Activated CD4-positive, alpha-beta memory T cell treated with anti-CD3 and anti-CD28 coated beads for 36 hours (primary cell): Measurements from ENCODE around the gene PTPRT. TPM values are rescaled to one million over a fixed set of nuclear protein-coding genes. Genes with fewer than 3 reads are reported as not detected.
"Not testable (repeated sequence)": the region's sequence is repeated elsewhere in the genome, so short reads cannot be mapped to it uniquely, and the experiment has no call there.

Experiments
- CTCF ChIA-PET: fragments of 350-600 bp; sonication (Branson Sonifier 250); formaldehyde crosslinking; loops from one replicate; lab custom pipeline; 2021; ENCODE audit warnings: antibody characterized with exemption, inconsistent platforms; lab: Charles Lee
- POLR2A ChIA-PET: fragments of 350-600 bp; sonication (Branson Sonifier 250); formaldehyde crosslinking; loops from one replicate; lab custom pipeline; 2021; ENCODE audit warnings: antibody characterized with exemption; lab: Charles Lee
- DNase-seq: peaks from one replicate; pipeline ENCODE4 v3.0.0-alpha.2; 2020
- H3K27ac Mint-ChIP-seq: one replicate; pipeline ENCODE4 v1.8.0; 2021; ENCODE audit warnings: mixed read lengths
- H3K27me3 Mint-ChIP-seq: one replicate; pipeline ENCODE4 v1.8.0; 2021; ENCODE audit warnings: mixed read lengths
- H3K36me3 Mint-ChIP-seq: one replicate; pipeline ENCODE4 v1.8.0; 2021; ENCODE audit warnings: mixed read lengths
- H3K4me1 Mint-ChIP-seq: one replicate; pipeline ENCODE4 v1.8.0; 2021; ENCODE audit warnings: low read depth, mixed read lengths
- H3K4me3 Mint-ChIP-seq: one replicate; pipeline ENCODE4 v1.8.0; 2021; ENCODE audit warnings: mild to moderate bottlenecking, mixed read lengths
- H3K9me3 Mint-ChIP-seq: one replicate; pipeline ENCODE4 v1.8.0; 2021; ENCODE audit warnings: mixed read lengths
- intact Hi-C: fragments of 100-400 bp; cut with micrococcal nuclease; formaldehyde crosslinking; loops from one replicate; pipeline ENCODE4 v1.15.1; 2023
- total RNA-seq, 2 experiments: library from RNA; stranded (reverse); gene quantifications; one replicate each; pipeline ENCODE4 v1.2.3, GENCODE V29; 2021

The PTPRT gene
- total RNA-seq, 2 experiments from 2014 or later, result not detected

DNA sequence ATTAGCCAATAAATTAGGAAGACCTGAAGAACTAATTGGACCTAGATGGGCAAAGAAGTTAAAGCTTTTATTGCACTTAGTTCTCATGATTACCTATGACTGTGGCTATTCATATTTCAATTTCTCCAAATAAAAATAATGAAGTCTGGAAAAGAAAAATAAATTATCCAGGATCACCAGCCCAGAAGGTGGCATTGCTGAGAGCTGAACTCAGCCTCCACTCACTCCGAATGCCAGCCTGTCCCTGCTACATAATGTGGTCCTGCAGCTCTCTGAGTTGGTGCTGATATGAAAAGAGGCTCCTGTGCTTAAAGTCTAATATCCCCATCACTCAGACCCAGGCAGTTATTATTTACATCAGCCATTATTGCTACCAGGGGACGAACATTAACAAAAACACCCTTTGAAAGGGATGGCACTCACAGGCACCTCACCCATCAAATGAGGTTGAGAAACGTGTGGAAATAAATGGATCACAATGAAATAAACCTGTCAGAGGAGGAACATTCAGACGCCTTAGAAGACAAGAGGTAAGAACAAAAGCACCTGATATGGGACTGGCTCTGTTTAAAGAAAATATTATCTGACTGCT is 921.8 kb downstream of the PTPRT start:
- Mint-ChIP-seq H3K36me3 (no peaks in the 10 kb centered on the region), H3K9me3 (peaks cover 3% of the 10 kb centered on the region), H3K4me1 (no peaks in the 10 kb centered on the region), H3K27ac (no peak overlapping the region), H3K4me3 (no peak overlapping the region), H3K27me3 (no peaks in the 10 kb centered on the region)
- POLR2A ChIA-PET, result no interaction called here
- intact Hi-C loops, result no loop called here
- CTCF ChIA-PET, result no interaction called here
- DNase-seq, result no peak

DNA sequence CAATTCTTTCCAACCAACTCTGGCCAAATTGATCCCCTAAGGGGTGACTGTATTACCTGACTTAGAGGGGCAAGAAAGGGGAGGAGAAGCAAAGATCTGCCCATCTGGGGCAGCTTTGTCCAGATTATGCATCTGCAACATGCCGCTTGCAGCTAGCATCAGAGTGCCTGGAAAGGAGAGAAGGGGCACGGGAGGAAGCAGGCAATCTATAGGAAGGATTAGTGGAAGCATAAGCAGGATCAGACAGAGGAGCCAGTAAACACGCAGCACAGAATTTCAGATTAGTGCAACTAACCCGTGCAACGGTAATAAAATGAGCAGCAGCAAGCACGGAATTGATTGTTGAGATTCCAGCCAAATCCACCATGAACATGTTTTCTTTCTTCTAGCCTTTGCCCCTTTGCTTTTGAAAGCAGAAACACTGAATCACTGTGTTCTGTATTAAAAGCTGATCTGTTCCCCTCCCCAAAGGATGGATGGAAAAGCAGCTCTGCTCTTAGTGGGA is 927.9 kb downstream of the PTPRT start:
- POLR2A ChIA-PET, result no interaction called here
- CTCF ChIA-PET, result no interaction called here
- H3K4me1 Mint-ChIP-seq, result no peaks in the 10 kb centered on the region
- H3K27ac Mint-ChIP-seq, result no peak overlapping the region
- intact Hi-C loops, result no loop called here
- H3K36me3 Mint-ChIP-seq, result no peaks in the 10 kb centered on the region
- no peak overlapping the region for H3K4me3 Mint-ChIP-seq
- peaks cover 5% of the 10 kb centered on the region for H3K9me3 Mint-ChIP-seq
- no peaks in the 10 kb centered on the region for H3K27me3 Mint-ChIP-seq
- no peak for DNase-seq

DNA sequence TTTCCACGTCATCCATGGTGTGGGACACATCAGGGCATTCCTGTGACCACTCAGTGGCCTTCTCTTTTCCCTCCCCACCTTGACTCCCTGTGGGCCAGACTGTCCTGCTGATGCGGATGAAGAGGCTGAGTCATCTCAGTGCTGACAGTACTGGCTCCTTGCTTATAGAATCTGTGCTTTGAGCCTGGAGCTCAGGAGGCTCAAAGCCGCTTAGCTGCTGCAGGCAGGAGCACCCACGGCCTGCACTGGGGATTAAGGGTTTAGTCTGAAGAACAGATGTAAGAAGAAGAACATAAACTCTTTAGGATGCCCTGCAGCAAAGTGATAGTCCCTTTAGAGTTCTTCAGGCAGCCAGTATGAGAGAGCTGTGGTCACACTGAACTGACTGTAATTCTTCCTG is 929.5 kb downstream of the PTPRT start:
- H3K36me3 Mint-ChIP-seq, result no peaks in the 10 kb centered on the region
- POLR2A ChIA-PET, result no interaction called here

DNA sequence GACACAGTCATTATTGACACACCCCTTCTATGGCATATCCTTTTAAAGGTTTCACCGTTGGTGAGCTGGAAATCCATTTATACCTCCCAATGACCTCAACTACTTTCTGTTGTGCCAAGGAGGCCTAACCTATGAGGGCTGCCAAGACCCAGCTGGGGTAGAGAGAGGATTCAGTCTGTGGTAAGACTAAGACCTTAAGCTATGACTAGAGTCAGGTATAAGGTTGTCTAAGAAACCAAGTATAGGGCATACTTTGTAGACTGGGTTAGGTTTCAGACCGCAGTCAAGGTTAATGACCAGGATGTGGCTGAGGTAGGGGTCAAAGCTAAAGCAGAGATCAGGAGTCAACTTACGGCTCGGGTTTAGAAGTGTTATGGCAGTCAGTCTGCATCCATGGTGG is 930.3 kb downstream of the PTPRT start:
- POLR2A ChIA-PET, result no interaction called here
- H3K27me3 Mint-ChIP-seq, result no peaks in the 10 kb centered on the region
- H3K4me3 Mint-ChIP-seq, result no peak overlapping the region
- H3K27ac Mint-ChIP-seq, result no peak overlapping the region
- H3K4me1 Mint-ChIP-seq, result no peaks in the 10 kb centered on the region
- DNase-seq, result no peak
- H3K9me3 Mint-ChIP-seq, result peaks cover 2% of the 10 kb centered on the region
- intact Hi-C loops, result no loop called here
- CTCF ChIA-PET, result no interaction called here
- H3K36me3 Mint-ChIP-seq, result no peaks in the 10 kb centered on the region

More for the DNA sequence above, 929.5 kb downstream of the PTPRT start:
- H3K27ac Mint-ChIP-seq, result no peak overlapping the region
- intact Hi-C loops, result no loop called here
- CTCF ChIA-PET, result no interaction called here
- H3K9me3 Mint-ChIP-seq, result peaks cover 5% of the 10 kb centered on the region
- DNase-seq, result no peak
- H3K4me1 Mint-ChIP-seq, result no peaks in the 10 kb centered on the region
- no peak overlapping the region for H3K4me3 Mint-ChIP-seq
- H3K27me3 Mint-ChIP-seq, result no peaks in the 10 kb centered on the region

DNA sequence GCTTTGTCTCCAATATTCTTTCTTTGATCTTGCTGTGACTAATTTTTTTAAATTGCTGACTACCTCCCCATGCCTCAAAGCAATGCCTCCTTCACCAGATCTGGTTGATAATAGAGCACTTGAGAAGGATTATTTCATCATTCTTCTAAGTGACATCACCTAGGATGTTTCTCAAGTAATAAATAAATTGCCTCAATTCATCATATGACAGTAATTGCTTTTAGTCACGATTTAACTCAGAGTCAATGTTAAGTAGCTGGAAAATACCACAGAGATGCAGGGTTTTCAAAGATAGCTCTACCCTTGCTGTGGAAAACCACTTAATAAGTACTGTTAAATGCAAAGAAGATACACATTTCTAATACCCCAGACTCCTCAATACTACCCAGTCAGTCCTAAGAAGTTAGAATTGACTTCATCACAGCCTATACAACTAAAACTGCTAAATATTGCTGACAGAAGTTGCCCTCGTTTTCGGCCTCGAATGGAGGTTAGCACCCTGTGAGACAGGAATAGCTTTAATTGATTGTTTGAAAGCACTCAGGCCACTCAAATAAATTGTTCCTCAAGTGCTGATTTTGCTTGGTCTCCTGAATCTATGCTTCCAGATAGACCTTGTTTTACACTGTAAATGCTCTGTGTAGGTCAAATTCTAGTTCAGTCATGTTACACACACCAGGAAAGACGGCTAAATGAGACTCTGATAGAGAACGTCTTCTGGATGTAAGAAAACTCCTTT is 931.0 kb downstream of the PTPRT start:
- CTCF ChIA-PET, result no interaction called here
- intact Hi-C loops, result no loop called here
- no peak overlapping the region for H3K27ac Mint-ChIP-seq
- H3K4me3 Mint-ChIP-seq, result no peak overlapping the region
- POLR2A ChIA-PET, result no interaction called here
- no peak for DNase-seq
- peaks cover 6% of the 10 kb centered on the region for H3K9me3 Mint-ChIP-seq
- no peaks in the 10 kb centered on the region for H3K4me1 Mint-ChIP-seq
- no peaks in the 10 kb centered on the region for H3K27me3 Mint-ChIP-seq
- H3K36me3 Mint-ChIP-seq, result no peaks in the 10 kb centered on the region

DNA sequence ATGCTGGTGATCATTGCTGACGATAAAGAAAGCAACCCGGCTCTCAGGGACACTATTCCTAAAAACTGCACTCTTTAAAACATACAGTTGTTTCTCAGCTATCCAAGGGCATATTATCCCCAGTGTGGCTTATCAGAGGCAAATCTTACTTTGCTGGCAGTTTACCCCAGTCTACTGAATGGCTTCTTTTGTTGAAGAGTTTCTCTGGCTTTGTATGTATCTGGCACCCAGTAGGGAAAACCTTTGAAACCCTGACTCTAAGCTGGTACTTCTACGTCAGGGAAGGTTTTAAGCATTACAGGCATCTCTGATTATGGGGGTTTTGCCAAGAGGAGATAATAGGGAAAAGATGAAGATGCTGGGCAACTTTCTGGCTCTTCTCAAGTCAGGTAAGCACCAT is 933.9 kb downstream of the PTPRT start:
- no peaks in the 10 kb centered on the region for H3K4me1 Mint-ChIP-seq
- ChIA-PET POLR2A (no interaction called here), CTCF (no interaction called here)
- H3K27ac Mint-ChIP-seq, result no peak overlapping the region
- DNase-seq, result no peak
- H3K4me3 Mint-ChIP-seq, result no peak overlapping the region
- intact Hi-C loops, result no loop called here
- no peaks in the 10 kb centered on the region for H3K27me3 Mint-ChIP-seq
- H3K36me3 Mint-ChIP-seq, result no peaks in the 10 kb centered on the region
- H3K9me3 Mint-ChIP-seq, result peaks cover 5% of the 10 kb centered on the region

DNA sequence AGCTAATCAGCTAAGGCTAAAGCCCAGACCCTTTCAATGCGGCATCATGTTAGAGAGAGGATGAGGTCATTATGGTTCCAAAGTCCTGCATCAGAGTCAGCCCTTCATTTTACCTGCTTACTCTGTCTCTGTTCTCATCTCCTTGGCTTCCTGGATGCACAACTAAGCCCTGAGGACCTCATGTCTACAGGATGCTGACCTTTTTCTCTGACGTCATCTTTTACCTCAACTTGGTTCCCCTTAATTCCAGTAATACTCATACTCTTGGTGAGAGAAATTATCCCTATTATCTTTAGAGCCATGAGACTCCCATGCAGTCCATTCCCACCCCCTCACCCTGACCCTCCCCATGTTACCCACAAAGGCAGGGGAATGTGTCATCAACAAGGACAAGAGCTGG is 935.0 kb downstream of the PTPRT start:
- ChIA-PET POLR2A (no interaction called here), CTCF (no interaction called here)
- Mint-ChIP-seq H3K4me3 (no peak overlapping the region), H3K4me1 (no peaks in the 10 kb centered on the region), H3K36me3 (no peaks in the 10 kb centered on the region), H3K27ac (no peak overlapping the region), H3K27me3 (no peaks in the 10 kb centered on the region), H3K9me3 (peaks cover 7% of the 10 kb centered on the region)
- no peak for DNase-seq
- intact Hi-C loops, result no loop called here

DNA sequence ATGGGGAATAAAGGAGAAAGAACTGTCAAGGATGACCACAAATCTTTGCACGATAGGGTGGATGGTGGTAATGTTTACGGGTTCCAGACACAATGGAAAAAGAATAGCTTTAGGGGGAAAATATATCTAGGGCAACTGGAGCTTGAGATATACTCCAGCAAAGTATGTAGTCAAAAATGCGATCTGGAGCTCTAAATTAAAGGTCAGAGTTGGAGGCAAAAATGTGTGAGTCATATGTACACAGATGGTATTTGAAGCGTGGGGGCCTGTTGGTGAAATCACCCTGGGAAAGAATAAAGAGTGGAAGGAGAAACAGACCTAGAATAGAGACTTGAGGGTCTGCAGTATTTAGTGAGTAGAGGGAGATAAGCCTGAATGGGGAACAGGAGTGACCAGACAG is 937.6 kb downstream of the PTPRT start:
- Mint-ChIP-seq H3K27ac (no peak overlapping the region), H3K4me1 (no peaks in the 10 kb centered on the region), H3K9me3 (peaks cover 7% of the 10 kb centered on the region), H3K4me3 (no peak overlapping the region), H3K36me3 (no peaks in the 10 kb centered on the region), H3K27me3 (no peaks in the 10 kb centered on the region)
- ChIA-PET POLR2A (no interaction called here), CTCF (no interaction called here)
- no peak for DNase-seq
- intact Hi-C loops, result no loop called here

DNA sequence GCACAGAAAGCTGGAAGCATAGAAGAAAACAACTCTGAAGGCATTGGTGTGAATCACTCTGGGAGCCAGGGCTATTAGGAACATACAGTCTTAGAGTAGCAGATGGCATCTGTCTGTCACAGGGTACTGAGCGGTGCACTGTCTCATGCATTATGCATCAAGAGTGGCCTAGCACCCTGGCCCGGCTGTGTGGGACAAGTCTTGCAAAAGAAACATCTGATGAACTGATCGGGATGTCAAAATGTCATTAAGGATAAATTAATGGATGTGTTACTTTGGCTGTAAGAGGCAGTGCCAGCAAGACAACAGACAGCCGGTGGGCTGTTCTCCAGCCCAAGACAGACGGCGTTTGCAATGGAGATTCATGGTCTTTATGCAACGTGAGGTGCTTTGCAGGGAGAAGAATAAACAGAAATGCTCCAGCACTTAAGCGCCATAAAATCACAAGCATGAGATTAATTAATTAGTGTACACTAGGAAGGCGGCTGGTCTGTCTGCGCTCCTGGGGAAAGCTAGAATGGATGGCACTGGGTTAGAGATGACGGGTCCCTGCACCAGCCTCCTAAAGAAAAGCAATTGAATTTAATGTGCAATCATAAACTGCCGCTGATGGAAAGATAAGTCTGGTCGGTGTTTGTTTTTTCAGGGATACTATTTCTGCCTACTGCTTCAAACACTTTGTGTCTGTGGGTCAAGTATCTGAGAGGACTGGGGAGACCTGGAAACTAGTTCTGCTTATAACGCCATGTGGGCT is 970.9 kb downstream of the PTPRT start:
- no peaks in the 10 kb centered on the region for H3K27me3 Mint-ChIP-seq
- intact Hi-C loops, result no loop called here
- H3K4me1 Mint-ChIP-seq, result no peaks in the 10 kb centered on the region
- ChIA-PET POLR2A (no interaction called here), CTCF (no interaction called here)
- H3K36me3 Mint-ChIP-seq, result no peaks in the 10 kb centered on the region
- H3K4me3 Mint-ChIP-seq, result no peak overlapping the region
- peaks cover 13% of the 10 kb centered on the region for H3K9me3 Mint-ChIP-seq
- DNase-seq, result no peak
- no peak overlapping the region for H3K27ac Mint-ChIP-seq

DNA sequence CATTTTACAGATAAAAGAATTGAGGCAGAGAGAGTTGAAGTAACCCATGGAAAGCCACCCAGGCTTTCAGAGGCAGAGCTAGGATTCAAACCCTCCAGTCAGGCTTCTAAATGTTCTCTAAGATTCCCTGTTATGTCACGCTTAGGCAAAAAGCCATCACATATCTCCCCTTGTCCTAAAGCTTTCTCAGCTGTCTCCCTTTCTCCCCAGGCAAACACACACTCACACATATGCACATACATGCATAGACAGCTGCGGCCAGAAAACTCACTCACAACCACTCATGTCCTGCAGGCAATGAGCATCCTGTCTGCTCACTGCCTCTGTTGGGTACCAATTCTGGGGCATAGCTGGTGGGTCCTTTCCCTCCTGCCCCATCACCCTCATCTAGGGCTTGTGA is 975.6 kb downstream of the PTPRT start:
- ChIA-PET POLR2A (no interaction called here), CTCF (no interaction called here)
- H3K9me3 Mint-ChIP-seq, result peaks cover 14% of the 10 kb centered on the region
- H3K27ac Mint-ChIP-seq, result no peak overlapping the region
- intact Hi-C loops, result no loop called here
- no peaks in the 10 kb centered on the region for H3K4me1 Mint-ChIP-seq
- H3K27me3 Mint-ChIP-seq, result no peaks in the 10 kb centered on the region
- H3K36me3 Mint-ChIP-seq, result no peaks in the 10 kb centered on the region
- no peak for DNase-seq
- H3K4me3 Mint-ChIP-seq, result no peak overlapping the region

DNA sequence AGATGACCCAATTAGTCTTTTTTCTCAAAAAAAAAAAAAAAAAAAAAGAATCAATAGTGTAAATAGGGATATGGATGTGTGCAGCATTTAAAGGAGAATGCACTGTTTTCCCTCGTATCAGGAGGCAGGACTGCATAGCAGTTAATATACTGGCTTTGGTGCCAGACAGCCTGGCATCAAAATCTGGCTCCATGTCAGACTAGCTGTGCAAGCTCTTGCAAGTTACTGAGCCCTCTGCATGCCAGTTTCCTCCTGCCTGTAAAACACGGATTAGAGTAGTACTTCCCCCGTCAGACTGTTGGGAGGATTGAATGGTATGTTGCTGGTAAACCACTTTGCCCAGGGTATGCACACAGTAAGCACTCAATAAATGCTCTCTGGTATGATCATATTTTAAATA is 977.3 kb downstream of the PTPRT start:
- Mint-ChIP-seq H3K27ac (no peak overlapping the region), H3K27me3 (no peaks in the 10 kb centered on the region), H3K9me3 (peaks cover 8% of the 10 kb centered on the region), H3K4me3 (no peak overlapping the region), H3K4me1 (no peaks in the 10 kb centered on the region), H3K36me3 (no peaks in the 10 kb centered on the region)
- POLR2A ChIA-PET, result no interaction called here
- no peak for DNase-seq
- intact Hi-C loops, result no loop called here
- CTCF ChIA-PET, result no interaction called here

DNA sequence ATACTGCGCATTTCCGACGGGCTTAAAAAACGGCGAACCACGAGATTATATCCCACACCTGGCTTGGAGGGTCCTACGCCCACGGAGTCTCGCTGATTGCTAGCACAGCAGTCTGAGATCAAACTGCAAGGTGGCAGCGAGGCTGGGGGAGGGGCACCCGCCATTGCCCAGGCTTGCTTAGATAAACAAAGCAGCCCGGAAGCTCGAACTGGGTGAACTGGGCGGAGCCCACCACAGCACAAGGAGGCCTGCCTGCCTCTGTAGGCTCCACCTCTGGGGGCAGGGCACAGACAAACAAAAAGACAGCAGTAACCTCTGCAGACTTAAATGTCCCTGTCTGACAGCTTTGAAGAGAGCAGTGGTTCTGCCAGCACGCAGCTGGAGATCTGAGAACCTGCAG is 983.1 kb downstream of the PTPRT start:
- H3K27me3 Mint-ChIP-seq, DNase-seq, POLR2A ChIA-PET, intact Hi-C loops, H3K9me3 Mint-ChIP-seq, H3K36me3 Mint-ChIP-seq, H3K4me3 Mint-ChIP-seq, CTCF ChIA-PET, H3K27ac Mint-ChIP-seq, H3K4me1 Mint-ChIP-seq: not testable (repeated sequence)
